OCI-LY7 (cell line): ENCODE results near the gene TOP2B. TPM values are rescaled to one million over a fixed set of nuclear protein-coding genes. Genes with fewer than 3 reads are reported as not detected.

Experiments used
- BruUV-seq: library from RNA; stranded (reverse); fragments of 400-500 nt; replicated peaks from 2 replicates; lab custom pipeline; 2021; lab: Mats Ljungman, UMichigan
- CTCF ChIA-PET: fragments of 300-600 bp; sonication (Branson Sonifier 250); formaldehyde crosslinking; loops from one replicate; lab custom pipeline; 2022; ENCODE audit warnings: antibody characterized with exemption; ENCODE audit not compliant: unreplicated experiment; lab: Charles Lee
- POLR2A ChIA-PET: fragments of 300-600 bp; sonication (Branson Sonifier 250); formaldehyde crosslinking; loops from one replicate; lab custom pipeline; 2022; ENCODE audit warnings: antibody characterized with exemption; lab: Charles Lee
- DNase-seq: peaks from one replicate; pipeline ENCODE4 v3.0.0-alpha.2; 2015; ENCODE audit warnings: low spot score
- H2AFZ ChIP-seq: fragments of 200-600 bp; sonication (generic), shearing (Covaris generic); 2 replicates; pipeline ENCODE4 v1.6.1; 2014; ENCODE audit warnings: mild to moderate bottlenecking, antibody characterized with exemption, low read length, moderate library complexity
- H3K27ac ChIP-seq: fragments of 200-600 bp; sonication (generic); 2 replicates; pipeline ENCODE4 v1.5.1; 2014; ENCODE audit warnings: mixed run types, low read depth, mild to moderate bottlenecking, moderate library complexity, low read length, inconsistent platforms; ENCODE audit not compliant: poor library complexity, severe bottlenecking
- H3K36me3 ChIP-seq: fragments of 200-600 bp; sonication (generic); 2 replicates; pipeline ENCODE4 v1.6.1; 2014; ENCODE audit warnings: mild to moderate bottlenecking, antibody characterized with exemption, low read length, moderate library complexity, mixed read lengths; ENCODE audit not compliant: insufficient read depth
- H3K4me1 ChIP-seq: fragments of 200-600 bp; sonication (generic); 2 replicates; pipeline ENCODE4 v1.5.1; 2014; ENCODE audit warnings: mild to moderate bottlenecking, low read length; ENCODE audit not compliant: insufficient read depth, poor library complexity, severe bottlenecking
- H3K4me2 ChIP-seq: fragments of 200-600 bp; sonication (generic); 2 replicates; pipeline ENCODE4 v1.6.1; 2014; ENCODE audit warnings: mild to moderate bottlenecking, low read length
- H3K4me3 ChIP-seq: fragments of 200-600 bp; sonication (generic); 2 replicates; pipeline ENCODE4 v1.5.1; 2014; ENCODE audit warnings: mild to moderate bottlenecking, low read depth, low read length; ENCODE audit not compliant: poor library complexity, severe bottlenecking
- H3K79me2 ChIP-seq: fragments of 200-600 bp; sonication (generic); 2 replicates; pipeline ENCODE4 v1.6.1; 2016; ENCODE audit warnings: low read depth, mild to moderate bottlenecking, low read length, moderate library complexity, mixed read lengths; ENCODE audit not compliant: insufficient read depth
- H3K9me2 ChIP-seq: fragments of 200-600 bp; sonication (generic); 2 replicates; pipeline ENCODE4 v1.6.1; 2016; ENCODE audit warnings: mild to moderate bottlenecking, low read length, mixed read lengths; ENCODE audit not compliant: insufficient read depth
- H3K9me3 ChIP-seq: fragments of 200-600 bp; sonication (generic); 2 replicates; pipeline ENCODE4 v1.6.1; 2014; ENCODE audit warnings: mild to moderate bottlenecking, mixed run types, low read length, mixed read lengths
- H4K20me1 ChIP-seq: fragments of 200-600 bp; sonication (generic); 2 replicates; pipeline ENCODE4 v1.6.1; 2014; ENCODE audit warnings: mild to moderate bottlenecking, antibody characterized with exemption, low read length, moderate library complexity, mixed read lengths; ENCODE audit not compliant: insufficient read depth
- EZH2phosphoT487 ChIP-seq: fragments of 200-600 bp; sonication (generic); IDR thresholded peaks from 2 replicates; pipeline ENCODE4 v1.6.1; 2018; ENCODE audit warnings: low read depth, borderline replicate concordance, mild to moderate bottlenecking, mixed run types, antibody characterized with exemption, low read length, moderate library complexity, mixed read lengths
- intact Hi-C: fragments of 100-400 bp; cut with micrococcal nuclease; formaldehyde crosslinking; loops from one replicate; pipeline ENCODE4 v1.10.0; 2022; ENCODE audit not compliant: unreplicated experiment
- total RNA-seq, 2 experiments: library from RNA; depleted of rRNA in 1 of 2; stranded (reverse); fragments of >200 nt in 1 of 2; shearing (Covaris generic) in 1 of 2; gene quantifications; 2 replicates each; pipeline ENCODE4 v1.2.3, GENCODE V29; 2014 to 2022
- TF ChIP-seq, protein P1 (sequence below): fragments of 200-600 bp; sonication (generic); conservative IDR thresholded peaks from 2 replicates; pipeline ENCODE4 v1.5.1; 2014; ENCODE audit warnings: mild to moderate bottlenecking, antibody characterized with exemption, low read length, moderate library complexity, mixed read lengths

The TOP2B gene
- total RNA-seq, 2 experiments from 2014 or later, result 162 to 264 TPM

DNA sequence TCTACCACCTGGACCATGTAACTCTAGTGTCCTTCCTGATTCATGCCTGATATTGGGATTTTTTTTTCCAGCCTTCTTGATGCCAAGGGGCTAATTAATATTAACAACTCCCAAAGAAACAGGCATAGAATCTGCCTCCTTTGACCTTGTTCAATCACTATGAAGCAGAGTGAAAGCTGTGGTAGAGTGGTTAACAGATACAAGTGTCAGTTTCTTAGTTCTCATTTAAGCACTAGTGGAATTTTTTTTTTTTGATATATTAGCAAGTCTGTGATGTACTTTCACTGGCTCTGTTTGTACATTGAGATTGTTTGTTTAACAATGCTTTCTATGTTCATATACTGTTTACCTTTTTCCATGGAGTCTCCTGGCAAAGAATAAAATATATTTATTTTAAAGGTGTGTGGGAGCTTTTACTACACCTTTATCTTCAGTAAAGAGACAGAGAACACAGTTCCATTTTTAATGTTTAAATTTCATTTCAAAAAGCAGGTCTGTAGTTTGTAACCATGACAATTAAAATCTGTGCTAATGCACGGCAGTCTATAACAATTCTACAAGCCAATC, 67.1 kb downstream of the TOP2B start:
- DNase-seq, result no peak
- Histone ChIP-seq H3K27ac (no peak overlapping the region), H4K20me1 (peaks cover 6% of the 10 kb centered on the region; the same call in 1 of the 2 replicates), H3K9me3 (no peaks in the 10 kb centered on the region), H3K79me2 (no peaks in the 10 kb centered on the region), H3K4me1 (no peaks in the 10 kb centered on the region), H3K36me3 (peaks cover 74% of the 10 kb centered on the region), H2AFZ (no peak overlapping the region), H3K9me2 (no peaks in the 10 kb centered on the region), H3K4me3 (no peak overlapping the region), H3K4me2 (no peak overlapping the region)
- intact Hi-C loops, result no loop called here
- BruUV-seq, result no TSS peak
- CTCF ChIA-PET, result no interaction called here
- POLR2A ChIA-PET, result no interaction called here
- no peak for TF ChIP-seq EZH2phosphoT487
- TF ChIP-seq, protein P1, sequence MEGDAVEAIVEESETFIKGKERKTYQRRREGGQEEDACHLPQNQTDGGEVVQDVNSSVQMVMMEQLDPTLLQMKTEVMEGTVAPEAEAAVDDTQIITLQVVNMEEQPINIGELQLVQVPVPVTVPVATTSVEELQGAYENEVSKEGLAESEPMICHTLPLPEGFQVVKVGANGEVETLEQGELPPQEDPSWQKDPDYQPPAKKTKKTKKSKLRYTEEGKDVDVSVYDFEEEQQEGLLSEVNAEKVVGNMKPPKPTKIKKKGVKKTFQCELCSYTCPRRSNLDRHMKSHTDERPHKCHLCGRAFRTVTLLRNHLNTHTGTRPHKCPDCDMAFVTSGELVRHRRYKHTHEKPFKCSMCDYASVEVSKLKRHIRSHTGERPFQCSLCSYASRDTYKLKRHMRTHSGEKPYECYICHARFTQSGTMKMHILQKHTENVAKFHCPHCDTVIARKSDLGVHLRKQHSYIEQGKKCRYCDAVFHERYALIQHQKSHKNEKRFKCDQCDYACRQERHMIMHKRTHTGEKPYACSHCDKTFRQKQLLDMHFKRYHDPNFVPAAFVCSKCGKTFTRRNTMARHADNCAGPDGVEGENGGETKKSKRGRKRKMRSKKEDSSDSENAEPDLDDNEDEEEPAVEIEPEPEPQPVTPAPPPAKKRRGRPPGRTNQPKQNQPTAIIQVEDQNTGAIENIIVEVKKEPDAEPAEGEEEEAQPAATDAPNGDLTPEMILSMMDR, result no peak

- peaks cover 6% of the 10 kb centered on the region; the same call in 1 of the 2 replicates for H4K20me1 ChIP-seq
- no TSS peak for BruUV-seq
- intact Hi-C loops, result no loop called here
- no peak overlapping the region for H3K4me3 ChIP-seq
- H3K9me3 ChIP-seq, result no peaks in the 10 kb centered on the region
- H3K4me2 ChIP-seq, result no peak overlapping the region
- no peaks in the 10 kb centered on the region for H3K9me2 ChIP-seq
- no peak for TF ChIP-seq EZH2phosphoT487
- TF ChIP-seq, protein P1, result peak; percentile 93
- no peaks in the 10 kb centered on the region for H3K4me1 ChIP-seq
- ChIA-PET POLR2A (interaction anchor here (0.6 to 1.6 kb wide), 4 partner anchors 10 to 437 kb away, joined by 3 read pairs; no protein-coding TSS in a partner anchor), CTCF (no interaction called here)
- H3K36me3 ChIP-seq, result peaks cover 42% of the 10 kb centered on the region
- H2AFZ ChIP-seq, result no peak overlapping the region
- no peaks in the 10 kb centered on the region for H3K79me2 ChIP-seq
- no peak overlapping the region for H3K27ac ChIP-seq
- DNase-seq, result peak; percentile 56
Measured at GRCh38 chr3:25594007-25594502, 70.7 kb downstream of the TOP2B start.

DNA sequence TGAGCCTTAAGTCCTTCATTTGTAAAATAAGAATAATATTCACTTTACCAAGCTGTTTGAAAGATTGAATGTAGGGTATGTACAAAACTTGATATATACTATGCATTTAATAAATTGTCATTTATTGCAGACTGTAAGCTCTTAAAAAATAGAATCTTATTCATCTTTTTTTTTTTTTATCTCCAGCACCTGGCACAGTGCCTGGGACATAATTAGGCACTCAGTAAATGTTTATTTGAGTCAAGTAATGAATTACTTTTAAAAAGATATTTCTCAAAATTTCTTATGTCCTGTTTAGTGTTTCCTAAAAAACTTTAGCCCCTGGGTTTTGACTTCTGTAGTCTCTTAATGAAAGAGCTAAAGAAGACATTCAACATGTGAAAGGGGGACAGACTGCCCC, 71.7 kb downstream of the TOP2B start:
- no peak overlapping the region for H3K4me2 ChIP-seq
- H3K36me3 ChIP-seq, result peaks cover 32% of the 10 kb centered on the region
- BruUV-seq, result no TSS peak
- H3K9me2 ChIP-seq, result no peaks in the 10 kb centered on the region
- peaks cover 6% of the 10 kb centered on the region; the same call in 1 of the 2 replicates for H4K20me1 ChIP-seq
- TF ChIP-seq, protein P1, result no peak
- no peak for DNase-seq
- H3K79me2 ChIP-seq, result no peaks in the 10 kb centered on the region
- no peaks in the 10 kb centered on the region for H3K4me1 ChIP-seq
- ChIA-PET POLR2A (no interaction called here), CTCF (interaction anchor here (0.6 to 1.1 kb wide), 2 partner anchors 8 to 12 kb away, joined by 3 to 5 read pairs; no protein-coding TSS in a partner anchor)
- intact Hi-C loops, result no loop called here
- H2AFZ ChIP-seq, result no peak overlapping the region
- H3K4me3 ChIP-seq, result no peak overlapping the region
- no peak overlapping the region for H3K27ac ChIP-seq
- H3K9me3 ChIP-seq, result no peaks in the 10 kb centered on the region
